ENCODE results near the gene TAF11L3.
"Not testable (repeated sequence)": the region's sequence is repeated elsewhere in the genome, so short reads cannot be mapped to it uniquely, and the experiment has no call there.

Gene TAF11L3

DNA sequence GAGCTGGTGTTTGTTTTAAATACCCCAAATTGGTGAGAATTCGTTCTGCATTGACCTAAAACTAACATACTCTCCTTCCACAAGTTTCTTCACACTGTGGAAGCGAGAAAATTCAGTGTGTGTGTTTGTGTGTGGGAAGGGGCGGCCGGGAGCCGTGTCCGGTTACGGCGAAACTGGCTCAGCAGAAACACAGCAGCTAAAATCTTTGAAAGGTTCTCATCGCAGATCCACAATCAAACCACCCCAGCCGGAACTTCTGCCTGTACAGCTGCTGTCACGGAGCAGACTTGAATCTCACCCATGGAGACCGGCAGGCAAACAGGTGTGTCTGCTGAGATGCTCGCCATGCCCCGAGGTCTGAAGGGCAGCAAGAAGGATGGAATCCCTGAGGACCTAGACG is at the start of gene TAF11L3:
TSS of gene TAF11L3 (plus strand) at position 301 of the 400 bp plus-strand sequence.
- not testable (repeated sequence) for DNase-seq

DNA sequence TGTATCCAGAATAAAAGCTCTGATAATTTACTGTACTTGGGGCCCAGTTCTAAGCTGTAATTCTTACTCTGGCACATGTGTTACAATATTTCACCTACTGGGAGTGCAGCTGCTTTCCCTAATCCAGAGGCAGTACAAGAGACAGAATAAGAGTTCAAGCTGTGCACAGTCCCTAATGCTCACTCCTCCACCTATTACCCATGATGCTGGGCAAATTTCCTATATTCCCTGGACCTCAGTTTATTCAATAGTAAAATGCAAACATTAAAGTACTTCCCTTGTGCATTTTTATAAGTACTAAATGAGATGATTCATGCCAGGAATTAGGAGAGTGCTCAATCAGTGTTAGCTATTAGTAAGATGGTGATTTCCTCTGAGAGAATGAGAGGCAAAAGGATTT is 48.1 kb upstream of the TAF11L3 start:
- DNase-seq, result no peak

DNA sequence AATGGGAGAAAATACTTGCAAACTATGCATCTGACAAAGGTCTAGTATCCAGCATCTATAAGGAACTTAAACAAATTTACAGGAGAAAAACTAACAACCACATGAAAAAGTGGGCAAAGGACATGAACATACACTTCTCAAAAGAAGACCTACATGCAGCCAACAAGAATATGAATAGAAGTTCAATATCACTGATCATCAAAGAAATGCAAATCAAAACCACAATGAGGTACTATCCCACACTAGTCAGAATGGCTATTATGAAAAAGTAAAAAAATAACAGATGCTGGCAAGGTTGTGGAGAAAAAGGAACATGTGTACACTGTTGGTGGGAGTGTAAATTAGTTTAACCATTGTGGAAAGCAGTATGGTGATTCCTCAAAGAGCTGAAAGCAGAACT is 43.1 kb upstream of the TAF11L3 start:
- not testable (repeated sequence) for DNase-seq

DNA sequence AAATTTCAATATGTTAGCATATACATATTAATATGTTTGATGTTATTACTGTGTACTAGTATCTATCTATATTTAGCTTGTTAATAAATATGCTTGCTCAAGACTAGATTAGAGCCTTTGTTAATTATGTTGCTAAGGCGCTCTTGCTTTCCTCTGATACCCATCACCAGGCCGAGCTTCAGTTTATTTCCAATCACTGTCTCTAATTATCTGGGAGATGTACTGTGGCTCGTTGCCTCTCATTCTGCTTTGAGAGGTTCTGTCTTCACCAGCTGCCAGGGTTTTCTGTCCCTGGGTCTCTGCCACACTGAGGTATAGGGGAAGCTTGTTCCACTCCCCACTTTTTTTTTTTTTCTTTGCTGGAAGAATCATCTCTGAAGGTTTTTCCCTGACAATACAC is 41.1 kb upstream of the TAF11L3 start:
- DNase-seq, result no peak

DNA sequence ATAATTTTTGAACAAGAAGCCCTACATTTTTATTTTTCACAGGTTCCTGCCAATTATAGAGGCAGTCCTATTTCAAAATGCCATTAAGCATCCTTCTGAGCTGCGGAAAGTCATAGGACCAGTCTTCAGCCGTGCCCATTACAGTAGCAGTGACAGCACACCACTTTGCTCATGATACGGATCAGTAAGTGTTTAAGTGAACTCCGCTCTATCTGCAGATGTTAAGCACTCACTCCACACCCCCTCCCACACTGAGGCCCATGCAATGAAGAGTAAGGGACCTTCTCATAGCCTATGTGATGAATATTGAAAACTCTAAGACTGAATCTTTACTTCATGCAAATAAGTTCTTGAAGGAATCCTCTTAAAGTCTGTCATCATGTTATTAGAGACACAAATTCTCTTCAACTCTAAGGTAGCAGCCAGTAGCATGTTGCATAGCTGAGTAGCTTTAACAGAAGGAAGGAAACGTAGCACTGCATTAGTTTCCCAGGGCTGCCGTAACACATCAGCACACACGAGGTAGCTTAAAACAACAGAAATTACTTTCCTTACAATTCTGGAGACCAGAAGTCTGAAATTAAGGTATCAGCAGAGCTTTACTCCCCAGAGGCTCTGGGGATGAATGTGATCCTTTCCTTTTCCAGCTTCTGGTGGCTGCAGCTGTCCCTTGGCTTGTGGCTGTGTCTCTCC is 40.4 kb upstream of the TAF11L3 start:
- no peak for DNase-seq

DNA sequence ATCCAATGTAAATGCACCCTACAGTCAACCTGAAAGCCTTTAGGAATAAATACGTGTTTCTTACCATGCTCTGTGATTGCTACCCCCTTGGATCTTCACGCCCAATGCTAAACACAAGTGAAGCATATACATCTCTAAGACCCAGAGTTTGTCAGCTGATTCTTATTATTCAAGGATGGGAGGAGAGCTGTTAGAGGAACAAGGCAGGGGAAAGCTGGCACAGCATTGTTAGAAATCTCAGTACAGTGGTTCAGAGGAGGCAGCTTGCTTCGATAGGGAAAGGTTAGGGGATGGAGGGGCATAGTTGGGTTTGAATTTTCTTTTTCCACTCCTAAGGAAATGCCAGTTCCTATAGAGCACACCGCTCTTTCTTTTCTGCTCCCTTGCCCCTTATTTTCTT is 36.8 kb upstream of the TAF11L3 start:
- no peak for DNase-seq

DNA sequence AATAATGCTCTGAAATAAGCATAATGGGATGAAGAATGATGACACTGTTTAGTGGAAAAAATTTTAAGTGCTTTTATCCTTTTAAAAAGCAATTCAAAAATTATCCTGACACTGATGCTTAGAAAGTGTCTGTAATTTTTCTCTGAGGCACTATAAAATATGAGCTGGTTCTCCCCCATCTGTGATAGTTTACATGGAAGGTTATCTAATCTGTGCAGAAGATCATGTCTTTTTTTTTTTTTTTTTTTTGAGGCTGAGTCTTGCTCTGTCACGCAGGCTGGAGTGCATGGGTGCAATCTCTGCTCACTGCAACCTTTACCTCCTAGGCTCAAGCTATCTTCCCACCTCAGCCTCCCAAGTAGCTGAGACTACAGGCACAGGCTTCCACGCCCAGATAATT is 35.4 kb upstream of the TAF11L3 start:
- DNase-seq, result no peak

DNA sequence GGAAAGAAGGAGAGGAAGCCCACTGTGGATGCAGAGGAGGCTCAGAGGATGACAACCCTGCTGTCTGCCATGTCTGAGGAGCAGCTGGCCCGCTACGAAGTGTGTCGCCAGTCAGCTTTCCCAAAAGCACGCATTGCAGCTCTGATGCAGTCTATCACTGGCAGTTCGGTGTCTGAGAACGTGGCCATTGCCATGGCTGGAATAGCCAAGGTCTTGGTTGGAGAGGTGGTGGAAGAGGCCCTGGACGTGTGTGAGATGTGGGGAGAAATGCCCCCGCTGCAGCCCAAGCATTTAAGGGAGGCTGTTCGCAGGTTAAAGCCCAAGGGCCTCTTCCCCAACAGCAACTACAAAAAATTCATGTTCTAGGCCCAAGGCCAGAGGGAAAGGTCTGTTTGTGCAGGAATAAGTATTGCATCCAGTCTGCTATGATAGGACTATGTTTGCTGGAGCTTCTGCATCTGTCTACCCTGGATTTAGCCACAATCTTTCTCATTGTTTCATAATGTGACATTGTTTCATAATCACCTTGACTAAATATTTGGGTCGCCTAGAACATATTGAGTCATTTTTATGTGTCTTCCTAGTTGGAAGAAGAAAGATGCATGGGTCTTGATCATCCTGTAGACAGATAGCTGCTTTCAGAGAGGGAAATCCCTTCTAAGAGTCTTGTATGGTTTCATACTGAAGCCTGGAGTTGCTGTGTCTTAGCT is 31.5 kb upstream of the TAF11L3 start:
- not testable (repeated sequence) for DNase-seq

DNA sequence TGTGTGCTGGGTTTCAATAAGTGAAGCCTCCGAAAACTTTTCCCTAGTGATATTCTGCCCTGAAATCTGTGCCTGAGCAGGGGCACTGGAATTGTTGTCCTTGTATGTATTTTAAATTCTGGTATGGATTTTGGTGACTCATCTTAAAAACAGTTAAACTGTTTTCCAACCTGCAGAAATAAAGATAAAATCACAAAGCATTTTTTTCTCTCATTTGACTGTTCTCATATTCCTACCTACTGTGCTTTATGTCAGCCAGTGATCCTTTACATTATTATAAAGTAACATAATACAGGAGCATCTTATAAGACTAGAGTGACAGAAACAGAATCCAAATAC is 31.0 kb upstream of the TAF11L3 start:
- no peak for DNase-seq

DNA sequence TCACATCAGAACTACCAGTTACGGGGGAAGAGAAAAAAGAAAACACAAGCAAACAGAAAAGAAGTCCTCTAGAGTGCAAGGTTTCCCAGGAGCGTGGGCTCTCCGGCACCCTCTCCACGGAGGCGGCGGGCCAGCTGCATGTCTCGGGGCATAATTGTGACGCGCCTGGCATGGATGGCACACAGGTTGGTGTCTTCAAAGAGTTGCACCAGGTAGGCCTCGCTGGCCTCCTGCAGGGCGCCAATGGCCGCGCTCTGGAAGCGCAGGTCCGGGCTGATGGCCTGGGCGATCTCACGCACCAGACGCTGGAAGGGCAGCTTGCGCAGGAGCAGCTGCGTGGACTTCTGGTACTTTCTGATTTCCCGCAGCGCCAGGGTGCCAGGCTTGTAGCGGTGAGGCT is 26.9 kb upstream of the TAF11L3 start:
- not testable (repeated sequence) for DNase-seq

DNA sequence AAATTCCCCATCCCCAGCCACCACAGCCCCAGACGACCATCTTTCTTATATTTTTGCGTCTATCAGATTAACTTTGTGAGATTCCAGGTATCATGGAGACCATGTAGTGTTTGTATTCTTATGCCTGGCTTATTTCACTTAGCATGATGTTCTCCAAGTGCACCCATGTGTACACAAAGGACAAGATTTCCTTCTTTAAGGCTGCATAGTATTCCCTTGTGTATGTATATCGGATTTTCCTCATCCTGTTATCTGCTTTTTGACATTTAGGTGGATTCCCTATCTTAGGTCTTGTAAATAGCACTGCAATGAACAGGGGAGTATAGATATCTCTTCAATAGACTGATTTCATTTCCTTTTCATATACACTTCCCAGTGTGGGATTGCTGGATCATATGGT is 25.4 kb upstream of the TAF11L3 start:
- no peak for DNase-seq

DNA sequence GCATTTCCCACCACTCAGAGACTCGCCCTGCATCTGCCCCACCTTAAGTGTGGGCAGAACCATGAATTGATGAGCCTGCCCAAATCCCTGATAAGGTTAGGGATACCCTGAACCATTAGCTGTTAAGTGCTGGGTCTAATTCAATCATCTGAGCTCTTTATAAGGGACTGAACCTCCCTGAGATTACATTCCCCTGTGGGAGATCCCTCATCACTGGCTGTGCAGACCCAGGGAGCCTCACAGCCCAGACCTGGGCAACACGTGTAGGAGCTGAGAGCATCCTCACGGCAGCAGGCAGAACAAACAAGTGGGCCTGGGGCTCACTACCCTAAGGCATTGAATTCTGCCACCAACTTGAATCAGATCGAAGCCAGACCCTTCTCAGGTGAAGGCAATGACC is 20.7 kb upstream of the TAF11L3 start:
- no peak for DNase-seq

DNA sequence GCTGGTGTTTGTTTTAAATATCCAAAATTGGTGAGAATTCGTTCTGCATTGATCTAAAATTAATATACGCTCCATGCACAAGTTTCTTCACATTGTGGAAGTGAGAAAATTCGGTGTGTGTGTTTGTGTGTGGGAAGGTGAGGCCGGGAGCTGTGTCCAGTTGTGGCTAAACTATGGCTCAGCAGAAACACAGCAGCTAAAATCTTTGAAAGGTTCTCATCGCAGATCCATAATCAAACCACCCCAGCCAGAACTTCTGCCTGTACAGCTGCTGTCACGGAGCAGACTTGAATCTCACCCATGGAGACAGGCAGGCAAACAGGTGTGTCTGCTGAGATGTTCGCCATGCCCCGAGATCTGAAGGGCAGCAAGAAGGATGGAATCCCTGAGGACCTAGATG is 20.2 kb upstream of the TAF11L3 start, which contains the start of gene TAF11L2:
TSS of gene TAF11L2 (plus strand) at position 301 of the 400 bp plus-strand sequence.
- DNase-seq, result not testable (repeated sequence)

DNA sequence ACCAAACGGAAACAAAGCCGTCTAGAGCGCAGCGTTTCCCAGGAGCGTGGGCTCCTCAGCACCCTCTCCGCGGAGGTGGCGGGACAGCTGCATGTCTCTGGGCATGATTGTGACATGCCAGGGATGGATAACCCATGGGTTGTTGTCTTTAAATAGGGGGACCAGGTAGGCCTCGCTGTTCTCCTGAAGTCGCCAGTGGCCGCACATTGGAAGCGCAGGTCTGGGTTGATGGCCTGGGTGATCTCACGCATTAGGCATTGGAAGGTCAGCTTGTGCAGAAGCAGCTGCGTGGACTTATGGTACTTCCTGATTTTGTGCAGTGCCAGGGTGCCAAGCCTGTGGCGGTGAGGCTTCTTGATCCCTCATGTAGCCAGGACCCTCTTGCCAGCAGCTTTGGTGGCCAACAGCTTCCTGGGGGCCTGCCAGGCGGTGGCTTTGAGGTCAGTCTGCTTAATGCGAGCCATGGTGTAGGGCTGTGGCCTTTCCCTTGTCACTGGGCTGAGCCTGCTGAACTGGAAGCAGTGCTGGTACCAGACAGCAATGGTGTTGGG is 6.3 kb upstream of the TAF11L3 start:
- DNase-seq, result no peak

DNA sequence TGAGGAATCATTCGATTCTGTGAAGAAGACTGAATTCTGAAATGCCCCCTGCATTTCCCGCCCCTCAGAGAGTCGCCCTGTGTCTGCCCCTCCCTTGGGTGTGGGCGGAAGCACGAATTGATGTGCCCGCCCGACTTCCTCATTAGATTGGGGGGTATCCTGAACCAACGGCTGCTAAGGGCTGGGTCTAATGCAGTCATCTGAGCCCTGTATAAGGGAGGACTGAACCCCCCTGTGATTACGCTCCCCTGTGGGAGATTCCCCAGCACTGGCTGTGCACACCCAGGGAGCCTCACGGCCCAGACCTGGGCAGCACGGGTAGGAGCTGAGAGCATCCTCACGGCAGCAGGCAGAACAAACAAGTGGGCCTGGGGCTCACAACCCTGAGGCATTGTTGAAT is 641 bp upstream of the TAF11L3 start:
- not testable (repeated sequence) for DNase-seq

DNA sequence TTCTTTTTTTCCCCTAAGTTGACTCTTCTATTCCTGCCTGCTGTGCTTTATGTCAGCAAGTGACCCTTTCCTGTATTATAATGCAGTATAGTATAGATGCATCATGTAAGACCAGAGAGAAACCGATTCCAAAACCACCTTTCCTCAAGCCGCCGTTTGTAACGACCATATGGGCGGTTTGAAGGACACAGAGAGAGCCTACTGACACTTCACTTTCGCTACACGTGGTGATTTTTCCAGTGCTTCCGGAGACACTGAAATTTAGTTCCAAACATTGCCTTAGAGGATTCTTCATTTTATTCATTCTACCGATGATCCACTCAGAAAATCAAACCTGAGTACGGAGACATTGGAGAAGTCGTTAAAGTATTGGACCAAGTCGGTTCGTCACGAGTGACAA is 1.3 kb downstream of the TAF11L3 start:
- not testable (repeated sequence) for DNase-seq

DNA sequence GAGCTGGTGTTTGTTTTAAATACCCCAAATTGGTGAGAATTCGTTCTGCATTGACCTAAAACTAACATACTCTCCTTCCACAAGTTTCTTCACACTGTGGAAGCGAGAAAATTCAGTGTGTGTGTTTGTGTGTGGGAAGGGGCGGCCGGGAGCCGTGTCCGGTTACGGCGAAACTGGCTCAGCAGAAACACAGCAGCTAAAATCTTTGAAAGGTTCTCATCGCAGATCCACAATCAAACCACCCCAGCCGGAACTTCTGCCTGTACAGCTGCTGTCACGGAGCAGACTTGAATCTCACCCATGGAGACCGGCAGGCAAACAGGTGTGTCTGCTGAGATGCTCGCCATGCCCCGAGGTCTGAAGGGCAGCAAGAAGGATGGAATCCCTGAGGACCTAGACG is 3.3 kb downstream of the TAF11L3 start, which contains the start of gene TAF11L4:
TSS of gene TAF11L4 (plus strand) at position 301 of the 400 bp plus-strand sequence.
- DNase-seq, result not testable (repeated sequence)

DNA sequence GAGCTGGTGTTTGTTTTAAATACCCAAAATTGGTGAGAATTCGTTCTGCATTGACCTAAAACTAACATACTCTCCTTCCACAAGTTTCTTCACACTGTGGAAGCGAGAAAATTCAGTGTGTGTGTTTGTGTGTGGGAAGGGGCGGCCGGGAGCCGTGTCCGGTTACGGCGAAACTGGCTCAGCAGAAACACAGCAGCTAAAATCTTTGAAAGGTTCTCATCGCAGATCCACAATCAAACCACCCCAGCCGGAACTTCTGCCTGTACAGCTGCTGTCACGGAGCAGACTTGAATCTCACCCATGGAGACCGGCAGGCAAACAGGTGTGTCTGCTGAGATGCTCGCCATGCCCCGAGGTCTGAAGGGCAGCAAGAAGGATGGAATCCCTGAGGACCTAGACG is 6.8 kb downstream of the TAF11L3 start, which contains the start of gene TAF11L5:
TSS of gene TAF11L5 (plus strand) at position 301 of the 400 bp plus-strand sequence.
- not testable (repeated sequence) for DNase-seq

DNA sequence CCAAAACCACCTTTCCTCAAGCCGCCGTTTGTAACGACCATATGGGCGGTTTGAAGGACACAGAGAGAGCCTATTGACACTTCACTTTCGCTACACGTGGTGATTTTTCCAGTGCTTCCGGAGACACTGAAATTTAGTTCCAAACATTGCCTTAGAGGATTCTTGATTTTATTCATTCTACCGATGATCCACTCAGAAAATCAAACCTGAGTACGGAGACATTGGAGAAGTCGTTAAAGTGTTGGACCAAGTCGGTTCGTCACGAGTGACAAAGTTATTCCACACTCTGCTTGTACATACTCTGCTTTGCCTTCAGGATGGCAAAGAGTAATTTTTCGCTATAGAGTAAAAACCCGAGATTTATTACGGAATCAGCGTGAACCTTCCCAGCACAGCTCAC is 8.3 kb downstream of the TAF11L3 start:
- DNase-seq, result not testable (repeated sequence)

DNA sequence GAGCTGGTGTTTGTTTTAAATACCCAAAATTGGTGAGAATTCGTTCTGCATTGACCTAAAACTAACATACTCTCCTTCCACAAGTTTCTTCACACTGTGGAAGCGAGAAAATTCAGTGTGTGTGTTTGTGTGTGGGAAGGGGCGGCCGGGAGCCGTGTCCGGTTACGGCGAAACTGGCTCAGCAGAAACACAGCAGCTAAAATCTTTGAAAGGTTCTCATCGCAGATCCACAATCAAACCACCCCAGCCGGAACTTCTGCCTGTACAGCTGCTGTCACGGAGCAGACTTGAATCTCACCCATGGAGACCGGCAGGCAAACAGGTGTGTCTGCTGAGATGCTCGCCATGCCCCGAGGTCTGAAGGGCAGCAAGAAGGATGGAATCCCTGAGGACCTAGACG is 10.2 kb downstream of the TAF11L3 start, which contains the start of gene TAF11L6:
TSS of gene TAF11L6 (plus strand) at position 301 of the 400 bp plus-strand sequence.
- not testable (repeated sequence) for DNase-seq
